Lower lobe of right lung (tissue), 2 donors: ENCODE results near the gene BRAT1. TPM values are rescaled to one million over a fixed set of nuclear protein-coding genes. Genes with fewer than 3 reads are reported as not detected.

ENCODE experiments used
- ATAC-seq, 2 donors: fragments of 200-7000 bp; cut with Tn5 transposase; one replicate each; pipeline ENCODE4 v1.9.1; 2020 to 2022; ENCODE audit warnings: mild to moderate bottlenecking in 2 of 2, moderate library complexity in 2 of 2
- DNase-seq: peaks from one replicate; pipeline ENCODE4 v3.0.0-alpha.2; 2020
- H3K27ac ChIP-seq: fragments of 200-600 bp; one replicate; pipeline ENCODE4 v1.8.0; 2022
- H3K27me3 ChIP-seq: fragments of 200-600 bp; one replicate; pipeline ENCODE4 v1.8.0; 2022; ENCODE audit warnings: low read depth
- H3K36me3 ChIP-seq: fragments of 200-600 bp; one replicate; pipeline ENCODE4 v1.8.0; 2022; ENCODE audit warnings: mild to moderate bottlenecking
- H3K4me1 ChIP-seq: fragments of 200-600 bp; one replicate; pipeline ENCODE4 v1.8.0; 2022
- H3K4me3 ChIP-seq: fragments of 200-600 bp; one replicate; pipeline ENCODE4 v1.8.0; 2022; ENCODE audit warnings: mild to moderate bottlenecking
- H3K9me3 ChIP-seq: fragments of 200-600 bp; one replicate; pipeline ENCODE4 v1.8.0; 2022
- intact Hi-C: fragments of 100-400 bp; cut with DNase I; formaldehyde crosslinking; loops from one replicate; pipeline ENCODE4 v1.11.0; 2022
- total RNA-seq: library from RNA; stranded (reverse); fragmentation: NEBNext Ultra II Directional; extraction: Animal tissue kit (Norgen Biotek cat#: 25700); gene quantifications from one replicate; pipeline ENCODE4 v1.2.1, GENCODE V29; 2021
- TF ChIP-seq, protein P1 (sequence below): fragments of 200-600 bp; IDR thresholded peaks from one replicate; pipeline ENCODE4 v1.8.0; 2022; ENCODE audit warnings: antibody characterized with exemption, mild to moderate bottlenecking
- donor health status: DM: no; HTN: yes; CAD: no; lungs with severe emphysema.

Gene BRAT1
- total RNA-seq, 1 donor from 2014 or later, result 24.4 TPM

DNA sequence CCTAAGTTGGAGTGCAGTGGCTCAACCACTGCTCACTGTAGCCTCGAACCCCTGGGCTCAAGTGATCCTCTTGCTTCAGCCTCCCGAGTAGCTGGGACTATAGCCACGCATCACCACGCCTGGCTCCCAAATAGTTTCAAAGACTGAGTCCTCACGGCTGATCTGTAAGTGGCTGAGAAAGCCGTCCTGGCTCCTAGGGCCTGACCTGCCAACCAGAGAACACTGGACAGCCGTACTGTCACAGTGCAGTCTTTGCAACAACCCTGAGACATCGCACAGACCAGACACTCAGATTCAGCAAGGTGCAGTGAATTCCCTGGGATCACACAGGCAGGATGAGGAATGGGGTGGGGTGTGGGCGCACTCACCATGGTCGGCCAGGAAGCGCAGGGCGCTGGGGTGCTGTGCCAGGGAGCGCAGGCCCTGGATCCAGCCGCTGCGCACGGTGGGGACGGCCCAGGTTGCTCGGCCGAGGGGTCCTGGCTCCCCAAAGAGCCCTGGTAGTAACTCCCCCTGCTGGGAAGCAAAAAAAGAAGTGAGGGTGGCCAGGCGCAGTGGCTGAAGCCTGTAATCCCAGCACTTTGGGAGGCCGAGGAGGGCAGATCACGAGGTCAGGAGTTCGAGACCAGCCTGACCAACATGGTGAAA is 10.7 kb downstream of the BRAT1 start:
- ATAC-seq (no peak), DNase-seq (peak; percentile 28)
- no peaks in the 10 kb centered on the region for H3K27me3 ChIP-seq
- H3K4me1 ChIP-seq, result no peaks in the 10 kb centered on the region
- no peak overlapping the region for H3K27ac ChIP-seq
- H3K36me3 ChIP-seq, result peaks cover 95% of the 10 kb centered on the region
- TF ChIP-seq, protein P1, sequence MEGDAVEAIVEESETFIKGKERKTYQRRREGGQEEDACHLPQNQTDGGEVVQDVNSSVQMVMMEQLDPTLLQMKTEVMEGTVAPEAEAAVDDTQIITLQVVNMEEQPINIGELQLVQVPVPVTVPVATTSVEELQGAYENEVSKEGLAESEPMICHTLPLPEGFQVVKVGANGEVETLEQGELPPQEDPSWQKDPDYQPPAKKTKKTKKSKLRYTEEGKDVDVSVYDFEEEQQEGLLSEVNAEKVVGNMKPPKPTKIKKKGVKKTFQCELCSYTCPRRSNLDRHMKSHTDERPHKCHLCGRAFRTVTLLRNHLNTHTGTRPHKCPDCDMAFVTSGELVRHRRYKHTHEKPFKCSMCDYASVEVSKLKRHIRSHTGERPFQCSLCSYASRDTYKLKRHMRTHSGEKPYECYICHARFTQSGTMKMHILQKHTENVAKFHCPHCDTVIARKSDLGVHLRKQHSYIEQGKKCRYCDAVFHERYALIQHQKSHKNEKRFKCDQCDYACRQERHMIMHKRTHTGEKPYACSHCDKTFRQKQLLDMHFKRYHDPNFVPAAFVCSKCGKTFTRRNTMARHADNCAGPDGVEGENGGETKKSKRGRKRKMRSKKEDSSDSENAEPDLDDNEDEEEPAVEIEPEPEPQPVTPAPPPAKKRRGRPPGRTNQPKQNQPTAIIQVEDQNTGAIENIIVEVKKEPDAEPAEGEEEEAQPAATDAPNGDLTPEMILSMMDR, result no peak
- intact Hi-C loops, result no loop called here
- H3K4me3 ChIP-seq, result no peak overlapping the region
- no peaks in the 10 kb centered on the region for H3K9me3 ChIP-seq

DNA sequence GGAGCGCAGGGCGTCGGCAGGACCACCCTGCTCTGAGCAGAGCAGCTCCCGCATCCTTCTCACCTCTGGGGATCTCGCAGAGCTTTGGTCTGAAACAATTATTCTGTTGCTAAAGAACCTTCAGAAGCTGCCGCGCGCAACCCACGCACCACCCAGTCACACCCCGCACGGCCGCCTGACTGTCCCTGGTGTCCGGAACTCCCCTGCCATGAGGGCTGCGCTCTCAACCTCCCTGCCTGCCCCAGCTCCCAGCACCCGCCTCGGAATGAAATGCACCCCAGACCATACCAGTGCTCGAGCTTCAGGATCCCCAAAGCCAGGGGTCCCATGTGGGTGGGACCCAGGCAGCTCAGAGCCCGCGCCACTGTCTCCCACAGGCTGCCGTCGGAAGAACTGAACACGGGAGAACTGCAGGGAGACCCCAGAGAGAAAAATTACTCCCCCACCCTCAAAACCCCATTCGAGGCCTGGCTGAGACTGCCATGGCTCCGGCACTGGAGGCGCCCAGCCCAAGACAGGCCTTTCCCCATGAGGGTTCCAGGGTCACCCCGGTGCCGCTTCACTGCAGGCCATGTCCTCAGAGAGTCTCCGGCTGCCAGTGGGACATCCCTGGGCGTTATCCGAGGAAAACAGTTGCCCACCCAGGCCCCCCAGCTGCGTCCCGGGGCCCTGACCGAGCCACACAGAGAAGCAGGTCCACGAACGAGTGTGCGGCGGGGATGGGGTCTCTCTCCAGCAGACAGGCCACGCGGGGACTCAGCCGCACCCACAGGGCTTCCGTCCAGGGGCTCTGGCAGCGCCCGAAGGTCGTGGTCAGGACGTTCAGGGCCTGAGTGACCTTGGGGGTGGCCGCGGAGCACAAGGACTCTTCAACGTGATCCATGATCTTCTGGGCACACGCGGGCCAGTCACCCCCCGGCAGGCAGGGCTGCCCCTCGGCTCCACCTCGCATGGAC is 12.1 kb downstream of the BRAT1 start:
- peak; percentile 43 for DNase-seq
- intact Hi-C loops, result no loop called here
- no peaks in the 10 kb centered on the region for H3K4me1 ChIP-seq
- H3K36me3 ChIP-seq, result peaks cover 95% of the 10 kb centered on the region
- H3K9me3 ChIP-seq, result no peaks in the 10 kb centered on the region
- no peak for ATAC-seq
- H3K27ac ChIP-seq, result no peak overlapping the region
- H3K4me3 ChIP-seq, result no peak overlapping the region
- H3K27me3 ChIP-seq, result no peaks in the 10 kb centered on the region
- TF ChIP-seq, protein P1, result no peak

DNA sequence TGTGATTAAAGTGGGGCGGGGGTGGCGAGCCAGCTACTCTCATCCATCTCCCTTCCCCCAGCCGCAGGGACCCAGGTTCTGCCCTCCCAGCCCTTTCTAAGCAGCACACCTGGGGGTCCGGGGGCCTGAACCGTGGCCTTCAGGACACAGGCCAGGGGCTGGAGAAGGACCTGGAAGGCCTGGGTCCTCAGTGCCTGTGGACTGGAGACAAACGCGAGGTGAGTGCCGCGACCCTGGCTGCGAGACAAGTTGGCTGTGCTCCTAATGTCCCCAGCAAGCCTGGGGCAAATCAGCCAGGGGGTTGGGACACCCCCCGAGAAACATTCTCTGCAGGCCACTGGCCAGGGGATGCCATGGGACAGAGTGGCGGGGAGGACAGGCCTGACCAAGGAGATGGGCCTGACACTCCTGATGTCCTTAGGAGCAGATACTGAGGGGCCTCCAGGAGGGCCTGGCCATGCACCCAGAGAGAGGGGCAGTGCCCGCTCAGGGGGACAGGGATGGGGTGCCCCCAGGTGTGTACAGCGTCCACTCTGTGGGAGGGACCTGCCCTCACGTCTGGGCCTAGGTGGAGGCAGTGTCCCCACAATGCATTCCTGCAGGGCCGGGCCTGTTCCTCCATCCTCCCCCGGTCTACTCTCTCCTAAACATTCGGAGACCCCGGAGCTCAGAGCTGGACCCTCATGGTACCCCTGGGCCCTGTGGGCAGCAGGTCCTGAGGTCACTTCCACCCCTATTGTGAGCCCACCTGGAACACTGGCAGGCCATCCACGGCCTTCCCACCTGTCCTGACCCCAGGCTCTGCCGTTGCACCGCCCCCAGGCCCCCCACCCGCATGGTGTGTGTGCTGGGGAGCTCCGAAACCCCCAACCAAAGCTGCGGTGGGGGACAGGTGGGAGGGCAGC is 13.1 kb downstream of the BRAT1 start:
- Histone ChIP-seq H3K36me3 (peaks cover 95% of the 10 kb centered on the region), H3K27me3 (no peaks in the 10 kb centered on the region), H3K4me1 (no peaks in the 10 kb centered on the region), H3K4me3 (no peak overlapping the region), H3K27ac (no peak overlapping the region), H3K9me3 (no peaks in the 10 kb centered on the region)
- TF ChIP-seq, protein P1, result no peak
- intact Hi-C loops, result no loop called here
- peak in 1 of 2 donors; percentile 2 for ATAC-seq
- peak; percentile 42 for DNase-seq

DNA sequence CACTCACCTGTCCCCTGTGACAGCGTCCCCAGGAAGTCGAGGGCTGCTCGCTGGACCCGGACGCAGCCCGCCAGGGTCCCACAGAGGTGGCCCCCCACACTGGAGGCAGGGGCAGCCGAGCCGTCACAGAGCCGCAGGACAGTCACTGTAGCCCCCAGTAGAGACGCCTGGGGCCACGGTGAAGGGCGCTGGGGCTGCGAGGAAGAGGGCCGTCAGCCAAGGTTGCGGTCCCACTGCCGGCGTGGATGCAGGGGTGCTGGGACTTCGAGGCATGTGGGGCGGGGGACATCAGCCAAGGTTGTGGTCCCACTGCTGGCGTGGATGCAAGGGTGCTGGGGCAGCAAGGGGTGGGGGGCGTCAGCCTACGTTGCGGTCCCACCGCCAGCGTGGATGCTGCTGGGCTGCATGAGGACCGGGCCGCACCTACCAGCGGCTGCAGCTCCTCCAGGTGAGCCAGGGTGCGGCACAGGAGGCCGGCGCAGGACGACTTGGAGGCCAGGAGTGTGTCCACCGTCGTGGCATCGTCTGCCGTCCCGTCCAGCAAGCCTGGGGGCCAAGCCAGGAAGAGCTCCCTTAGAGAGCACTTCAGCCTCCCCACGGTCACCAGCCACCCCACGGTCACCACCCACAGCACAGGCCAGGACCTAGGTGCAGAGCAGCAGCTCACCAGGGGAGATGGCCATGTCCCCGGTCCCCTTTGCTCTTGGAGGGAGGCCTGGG is 13.9 kb downstream of the BRAT1 start:
- TF ChIP-seq, protein P1, result no peak
- DNase-seq, result peak; percentile 41
- Histone ChIP-seq H3K27ac (no peak overlapping the region), H3K4me3 (no peak overlapping the region), H3K9me3 (no peaks in the 10 kb centered on the region), H3K27me3 (no peaks in the 10 kb centered on the region), H3K36me3 (peaks cover 87% of the 10 kb centered on the region), H3K4me1 (no peaks in the 10 kb centered on the region)
- intact Hi-C loops, result no loop called here
- peak in 1 of 2 donors; percentile 5 for ATAC-seq
